ENCODE measurements around the gene FRAT1. TPM values are rescaled to one million over a fixed set of nuclear protein-coding genes. Genes with fewer than 3 reads are reported as not detected.
A peak's percentile ranks its signal among the peaks of the same experiment; 100 is the strongest.

Gene FRAT1
- total and polyA plus RNA-seq, 2 of the 13 experiments (the other 11 are each of a cell fraction or from before 2014, with no cell fraction given): 1.7 to 2.3 TPM

GRCh38 chr10:97279121-97279815 is 39.8 kb upstream of the FRAT1 start (continued):
- TF ChIP-seq RXRB (CRISPR knock-in tag; IDR thresholded peaks at IDR 0.05; ENCODE audit: borderline replicate concordance) (no peak), HMG20B (CRISPR knock-in tag; conservative IDR thresholded peaks at IDR 0.05) (no peak), MAFF (IDR thresholded peaks at IDR 0.05; ENCODE audit: low read depth, low read length) (no peak), CEBPG (CRISPR knock-in tag; IDR thresholded peaks at IDR 0.05) (peak; percentile 88), ZHX1 (CRISPR knock-in tag; IDR thresholded peaks at IDR 0.05; ENCODE audit: low read depth) (no peak), STAG1 (CRISPR knock-in tag; IDR thresholded peaks at IDR 0.05) (no peak), ZNF552 (CRISPR knock-in tag; IDR thresholded peaks at IDR 0.05; ENCODE audit: borderline replicate concordance) (no peak), DNMT3B (CRISPR knock-in tag; conservative IDR thresholded peaks at IDR 0.05) (no peak), MXI1 (IDR thresholded peaks at IDR 0.05; ENCODE audit: borderline replicate concordance, low read depth, low read length) (no peak; the same call in 2 of the 3 replicates), ZFP36 (IDR thresholded peaks at IDR 0.05; ENCODE audit: borderline replicate concordance, low read depth, low read length, partially characterized antibody) (no peak), ZMYM3 (CRISPR knock-in tag; IDR thresholded peaks at IDR 0.05) (no peak), ZNF367 (CRISPR knock-in tag; IDR thresholded peaks at IDR 0.05; ENCODE audit: borderline replicate concordance) (no peak), NFAT5 (CRISPR knock-in tag; IDR thresholded peaks at IDR 0.05) (no peak), ZSCAN5A (CRISPR knock-in tag; IDR thresholded peaks at IDR 0.05; ENCODE audit: borderline replicate concordance) (no peak), HCFC1 (IDR thresholded peaks at IDR 0.05; ENCODE audit: low read depth, low read length) (no peak), ZFP41 (CRISPR knock-in tag; IDR thresholded peaks at IDR 0.05; ENCODE audit: borderline replicate concordance) (no peak), ZSCAN29 (CRISPR knock-in tag; conservative IDR thresholded peaks at IDR 0.05) (no peak), HIVEP1 (CRISPR knock-in tag; IDR thresholded peaks at IDR 0.05) (no peak), KDM5A (IDR thresholded peaks at IDR 0.05; ENCODE audit: borderline replicate concordance, low read length) (no peak), ETV6 (CRISPR knock-in tag; conservative IDR thresholded peaks at IDR 0.05) (no peak), KLF11 (CRISPR knock-in tag; IDR thresholded peaks at IDR 0.05) (no peak), ZNF484 (CRISPR knock-in tag; IDR thresholded peaks at IDR 0.05; ENCODE audit: borderline replicate concordance, low read depth) (no peak), NFE2 (CRISPR knock-in tag; IDR thresholded peaks at IDR 0.05) (no peak)

All from HepG2 (cell line).